Stimulated activated CD4-positive, alpha-beta T cell treated with anti-CD3 and anti-CD28 coated beads, TNF-alpha, amount 100 ng/mL, for 1 hour (primary cell): ENCODE data around the gene HLA-A.

Source experiments
- DNase-seq, 3 donors: peaks; one replicate each; pipeline ENCODE4 v3.0.0-alpha.2; 2020; ENCODE audit warnings: low read depth in 3 of 3, low spot score in 1 of 3

HLA-A gene

GRCh38 chr6:29933955-29934354 lies 8.4 kb upstream of the HLA-A start:
- no peak for DNase-seq

GRCh38 chr6:29935273-29935955 lies 6.9 kb upstream of the HLA-A start:
- DNase-seq = no peak

- DNase-seq = no peak
Observed at GRCh38 chr6:29938746-29939508, 3.4 kb upstream of the HLA-A start.

GRCh38 chr6:29941016-29941415 lies 1.3 kb upstream of the HLA-A start:
- no peak for DNase-seq

- no peak for DNase-seq
Observed at GRCh38 chr6:29941471-29941870, 861 bp upstream of the HLA-A start.

- DNase-seq = no peak
Observed at GRCh38 chr6:29941916-29942274, 437 bp upstream of the HLA-A start.

GRCh38 chr6:29943053-29943966 lies 978 bp downstream of the HLA-A start:
- DNase-seq = peak in 1 of 3 donors; percentile 35

- DNase-seq = no peak
Observed at GRCh38 chr6:29945281-29945820, 3.0 kb downstream of the HLA-A start.

- DNase-seq = no peak
Observed at GRCh38 chr6:29946223-29947076, 4.1 kb downstream of the HLA-A start.

- no peak for DNase-seq
Observed at GRCh38 chr6:29947077-29947980, 5.0 kb downstream of the HLA-A start.

GRCh38 chr6:29948277-29948676 lies 5.9 kb downstream of the HLA-A start:
- no peak for DNase-seq

- no peak for DNase-seq
Observed at GRCh38 chr6:29949934-29950333, 7.6 kb downstream of the HLA-A start.

- no peak for DNase-seq
Observed at GRCh38 chr6:29951882-29952281, 9.6 kb downstream of the HLA-A start.

GRCh38 chr6:29953001-29953441 lies 10.7 kb downstream of the HLA-A start:
- DNase-seq = no peak

GRCh38 chr6:29953686-29954085 lies 11.4 kb downstream of the HLA-A start:
- DNase-seq = no peak

- no peak for DNase-seq
Observed at GRCh38 chr6:29954272-29954671, 11.9 kb downstream of the HLA-A start.

GRCh38 chr6:29955783-29956182 lies 13.5 kb downstream of the HLA-A start:
- no peak for DNase-seq

- DNase-seq = no peak
Observed at GRCh38 chr6:29956518-29956917, 14.2 kb downstream of the HLA-A start.

GRCh38 chr6:29958046-29958445 lies 15.7 kb downstream of the HLA-A start:
- no peak for DNase-seq
